Right hindlimb (tissue), 1 donor: Measurements from ENCODE around the gene EML4.

Source experiments
- DNase-seq: peaks from one replicate; pipeline ENCODE4 v3.0.0-alpha.2; 2018

The EML4 gene

DNA sequence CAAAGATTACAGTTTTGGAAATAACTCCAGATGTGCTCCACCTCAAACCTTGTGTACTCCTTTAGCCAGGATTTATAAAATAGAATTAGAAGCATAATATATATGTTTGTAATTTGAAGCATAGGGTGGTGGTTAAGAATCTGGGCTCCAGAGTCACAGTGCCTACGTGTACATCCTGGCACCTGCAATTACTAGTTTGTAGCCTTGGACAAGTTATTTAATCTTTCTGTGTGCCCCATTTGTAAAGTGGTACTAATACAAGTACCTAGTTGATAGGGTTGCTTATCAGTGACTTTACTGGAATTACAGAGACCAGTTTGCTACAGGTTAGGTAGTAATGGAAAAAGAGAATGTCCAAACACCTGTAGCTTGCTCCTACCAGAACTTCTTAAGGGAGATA is 28.6 kb downstream of the EML4 start:
- DNase-seq, result no peak

DNA sequence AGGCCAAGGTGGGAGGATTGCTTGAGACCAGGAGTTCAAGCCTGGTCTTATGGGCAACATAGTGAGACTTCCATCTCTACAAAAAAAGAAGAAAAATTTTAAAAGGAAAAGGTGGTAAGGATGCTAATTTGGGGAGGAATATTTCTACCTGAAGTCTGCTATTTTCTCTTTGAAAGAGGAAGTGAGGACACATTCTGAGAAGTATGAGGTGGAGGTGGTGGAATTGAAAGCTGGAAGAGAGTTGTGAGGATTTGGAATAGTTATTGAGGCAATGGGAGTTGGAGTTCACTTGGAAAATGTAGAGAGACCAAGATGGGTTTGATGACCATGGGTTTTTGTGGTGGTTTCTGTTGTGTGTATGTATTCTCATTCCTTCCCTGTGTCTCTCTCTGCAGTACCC is 29.3 kb downstream of the EML4 start:
- DNase-seq, result no peak

DNA sequence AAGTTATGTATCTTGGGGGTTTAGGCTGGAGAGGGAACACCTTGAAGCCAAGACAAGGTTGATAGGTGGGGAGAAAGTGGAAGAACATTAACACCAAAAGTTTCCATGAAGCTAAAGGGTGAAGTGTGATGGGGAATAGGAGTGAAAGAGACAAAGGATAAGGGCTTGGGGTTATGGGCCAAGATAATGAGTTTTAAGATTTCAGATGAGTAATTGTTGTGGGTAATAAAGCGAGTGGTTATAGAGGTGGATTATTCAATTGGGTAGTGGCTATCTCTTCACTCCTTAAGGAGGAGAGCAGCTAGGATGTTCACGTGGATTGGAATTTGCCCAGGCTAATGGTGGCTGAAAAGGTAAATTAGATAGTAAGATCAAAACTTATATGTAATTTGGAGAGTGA is 29.8 kb downstream of the EML4 start:
- no peak for DNase-seq

DNA sequence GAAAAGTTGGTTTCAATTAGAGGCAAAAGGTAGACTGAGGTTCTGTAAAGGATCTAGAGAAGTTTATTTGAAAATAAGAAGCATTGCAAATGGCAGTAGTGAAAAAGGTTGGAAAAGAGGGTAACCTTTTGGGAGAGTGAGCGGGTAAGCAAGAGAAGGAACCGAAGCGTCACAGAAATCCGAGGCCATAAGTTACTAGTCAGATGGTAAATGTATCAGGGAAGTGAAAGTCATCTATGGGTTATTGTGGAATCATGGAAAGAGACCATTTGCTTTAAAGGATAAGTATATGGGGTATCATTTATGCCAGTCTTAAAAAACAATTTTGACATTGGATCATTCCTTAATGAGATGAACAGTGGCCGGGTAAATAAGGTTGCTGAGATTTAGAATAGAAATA is 30.5 kb downstream of the EML4 start:
- DNase-seq, result no peak

DNA sequence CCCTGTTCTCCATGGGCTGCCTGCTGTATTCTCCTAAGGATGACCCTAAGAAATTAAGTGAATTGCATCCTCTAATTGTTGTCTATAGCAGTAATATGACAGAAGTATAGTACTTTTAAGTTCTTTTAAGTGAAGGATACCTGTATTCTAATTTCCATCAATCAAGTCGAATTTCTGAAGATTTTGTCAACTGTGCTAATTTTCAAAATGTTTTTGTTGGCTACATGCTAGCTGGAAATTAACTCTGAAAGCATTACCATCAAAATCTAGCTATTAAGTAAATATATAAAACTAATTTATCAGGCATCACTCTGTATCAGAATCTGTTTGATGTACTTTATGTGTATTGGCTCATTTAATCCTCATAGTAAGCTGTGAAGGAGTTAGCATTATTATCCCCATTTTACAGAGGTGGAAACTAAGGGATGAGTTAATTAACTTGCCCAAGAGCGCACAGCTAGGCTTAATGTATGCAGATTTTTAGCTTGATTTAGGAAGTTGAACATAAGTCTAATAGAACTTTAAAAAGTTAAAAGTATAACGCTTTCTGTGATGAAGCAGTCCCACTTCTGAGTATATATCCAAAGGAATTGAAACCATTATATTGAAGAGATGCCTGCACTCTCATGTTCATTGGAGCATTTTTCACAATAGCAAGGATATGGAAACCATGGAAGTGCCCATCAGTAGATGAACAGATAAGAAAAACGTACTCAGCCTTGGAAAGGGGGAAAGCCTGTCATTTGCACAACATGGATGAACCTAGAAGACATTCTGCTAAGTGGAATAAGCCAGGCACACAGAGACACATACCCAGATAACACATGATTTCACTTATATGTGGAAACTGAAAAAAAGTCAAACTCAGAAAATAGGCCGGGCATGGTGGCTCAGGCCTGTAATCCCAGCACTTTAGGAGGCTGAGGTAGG is 32.0 kb downstream of the EML4 start:
- no peak for DNase-seq

DNA sequence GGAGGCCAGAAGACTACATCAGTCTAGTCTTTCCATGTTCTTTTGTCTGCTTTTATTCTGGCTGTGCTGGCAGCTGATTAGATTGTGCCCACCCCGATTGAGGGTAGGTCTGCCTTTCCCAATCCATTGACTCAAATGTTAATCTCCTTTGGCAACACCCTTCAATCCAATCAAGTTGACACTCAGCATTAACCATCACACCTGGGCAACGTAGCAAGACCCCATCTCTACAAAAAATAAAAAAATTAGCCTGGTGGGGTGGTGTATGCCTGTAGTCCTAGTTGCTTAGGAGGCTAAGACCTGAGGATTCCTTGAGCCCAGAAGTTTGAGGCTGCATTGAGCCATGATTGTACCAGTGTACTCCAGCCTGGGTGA is 33.5 kb downstream of the EML4 start:
- no peak for DNase-seq

DNA sequence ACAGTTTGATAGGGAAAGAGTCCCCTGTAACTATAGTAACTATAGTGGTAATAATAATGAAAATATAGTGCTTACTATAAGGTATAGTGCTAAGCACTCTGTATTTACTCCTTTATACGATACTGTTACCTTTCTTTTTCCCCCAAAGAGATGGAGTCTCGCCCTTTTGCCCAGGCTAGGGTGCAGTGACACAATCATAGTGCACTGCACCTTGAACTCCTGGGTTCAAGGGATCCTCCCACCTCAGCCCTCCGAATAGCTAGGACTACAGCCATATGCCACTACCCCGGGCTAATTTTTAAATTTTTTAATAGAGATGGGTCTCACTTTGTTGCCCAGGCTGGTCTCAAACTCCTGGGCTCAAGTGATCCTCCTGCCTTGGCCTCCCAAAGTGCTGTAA is 34.6 kb downstream of the EML4 start:
- DNase-seq, result no peak

DNA sequence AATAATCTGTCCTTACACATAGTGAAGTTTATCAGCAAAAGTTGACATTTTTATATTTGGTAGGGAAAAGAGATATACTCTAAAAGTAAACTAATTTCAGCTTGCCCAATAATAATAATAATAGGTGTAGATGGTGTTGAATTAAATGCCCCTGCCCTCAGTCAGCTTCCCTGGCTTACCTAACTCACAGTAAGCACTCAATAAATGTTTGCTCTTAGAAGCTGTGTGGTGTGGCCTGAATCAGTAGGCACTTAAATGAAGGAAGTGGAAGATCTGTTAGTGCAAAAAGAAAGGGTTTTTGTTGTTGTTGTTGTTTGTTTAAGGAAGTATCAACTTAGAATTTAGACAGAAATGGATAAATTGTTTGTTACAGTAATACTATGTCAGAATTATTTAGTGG is 36.2 kb downstream of the EML4 start:
- no peak for DNase-seq

DNA sequence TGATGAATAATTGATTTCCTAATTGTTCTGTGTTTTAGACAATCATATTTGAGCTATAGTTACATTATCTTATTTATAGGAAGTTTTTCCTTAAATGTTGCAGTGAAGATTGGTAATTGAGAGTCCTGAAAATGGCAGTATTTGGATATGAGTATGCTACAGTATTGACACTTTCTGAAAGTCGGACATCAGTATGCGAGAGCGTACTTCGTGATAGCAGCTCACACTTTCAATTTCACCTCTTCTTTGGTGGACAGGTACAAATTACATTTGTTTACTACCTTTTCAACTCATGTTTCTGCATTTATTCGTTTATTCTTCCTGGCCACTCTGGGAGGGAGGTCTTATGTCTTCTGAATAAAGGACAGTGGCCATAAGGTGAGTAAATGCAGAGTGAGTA is 38.7 kb downstream of the EML4 start:
- no peak for DNase-seq

DNA sequence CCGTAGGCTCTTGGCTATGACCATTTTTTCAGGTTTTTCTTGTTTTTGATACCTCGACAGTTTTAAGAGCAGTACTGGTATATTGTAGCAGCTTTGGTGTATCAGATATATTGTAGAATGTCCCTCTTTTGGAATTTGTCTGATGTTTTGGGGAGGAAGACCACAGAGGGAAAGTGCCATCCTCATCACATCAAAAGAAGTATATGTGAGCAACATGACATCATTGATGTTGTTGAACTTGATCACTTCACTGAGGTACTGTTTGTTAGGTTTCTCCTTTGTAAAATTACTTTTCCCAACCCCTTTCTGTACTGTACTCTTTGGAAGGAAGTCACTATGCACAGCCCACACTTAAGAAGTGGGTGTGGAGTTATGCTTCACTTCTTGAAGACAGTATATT is 41.0 kb downstream of the EML4 start:
- DNase-seq, result no peak

DNA sequence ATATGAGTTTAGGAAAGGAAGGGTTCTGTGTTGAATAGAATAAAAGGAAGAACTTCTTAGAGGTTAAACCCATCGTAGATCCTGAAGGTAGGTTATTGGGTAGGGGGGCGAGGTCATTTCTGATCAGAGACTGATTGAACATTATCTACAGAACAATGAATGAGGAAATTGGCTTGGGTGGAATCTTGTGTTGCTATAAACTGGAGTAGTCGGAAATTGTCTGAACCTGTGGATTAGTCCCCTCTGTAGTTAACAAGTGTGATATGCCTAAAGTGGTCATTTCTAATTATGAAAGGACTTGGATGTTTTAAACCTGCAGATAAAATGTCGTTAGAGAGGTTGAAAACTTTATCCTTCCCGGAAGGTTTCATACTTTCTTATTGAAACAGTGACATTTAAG is 42.1 kb downstream of the EML4 start:
- no peak for DNase-seq

DNA sequence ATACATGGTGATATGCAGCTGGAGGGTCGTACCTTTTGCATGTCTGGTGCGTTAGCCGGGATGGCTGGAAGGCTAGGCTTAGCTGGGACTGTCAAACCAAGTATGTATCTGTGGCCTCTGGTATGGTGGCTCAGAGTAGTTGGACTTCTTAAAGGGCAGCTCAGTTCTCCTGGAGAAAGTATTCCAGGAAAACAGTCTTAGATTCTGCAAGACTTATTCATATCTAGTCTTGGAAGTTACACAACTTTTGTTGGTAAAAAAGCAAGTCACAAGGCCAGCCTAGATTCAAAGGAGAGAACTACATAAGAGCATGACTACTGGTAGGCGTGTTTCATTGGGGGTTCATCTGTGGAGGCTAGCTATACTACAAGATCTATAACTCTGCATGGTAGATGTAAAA is 45.5 kb downstream of the EML4 start:
- DNase-seq, result no peak

DNA sequence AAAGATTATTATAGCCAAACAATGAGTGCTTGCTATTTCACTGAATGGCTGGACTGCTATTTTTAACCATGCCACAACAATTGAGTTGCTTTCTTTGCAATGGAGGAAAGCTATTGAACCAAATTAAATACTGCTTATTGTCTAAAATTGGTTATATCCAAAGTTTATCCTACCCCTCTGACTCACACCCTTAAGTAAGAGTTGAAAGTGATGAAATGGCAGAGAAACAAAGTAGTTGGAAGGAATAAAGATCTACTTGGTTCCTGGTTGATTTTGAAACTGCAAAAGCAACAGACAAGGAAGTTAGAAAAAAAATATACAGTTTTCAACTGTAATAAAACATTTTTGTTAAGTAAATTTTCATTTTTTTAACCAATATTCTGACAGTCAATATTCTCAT is 47.5 kb downstream of the EML4 start:
- DNase-seq, result no peak

DNA sequence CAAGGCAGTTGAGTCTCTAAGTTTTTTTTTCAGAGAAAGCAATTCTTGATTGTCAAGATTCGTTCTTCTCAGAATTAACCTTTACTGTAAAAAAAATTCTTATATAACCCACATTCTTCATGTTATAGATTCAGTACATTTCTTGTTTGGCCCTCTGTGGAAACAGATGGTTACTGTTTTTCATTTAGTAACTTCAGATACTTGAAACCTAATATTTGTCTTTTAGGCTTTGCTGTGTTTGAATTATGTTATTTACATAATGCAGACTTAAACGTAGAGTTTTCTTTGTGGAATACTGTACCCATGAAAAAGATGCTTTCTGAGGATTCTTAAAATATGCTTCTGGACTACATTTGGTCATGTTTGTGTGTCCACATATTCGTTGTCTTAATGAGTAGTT is 48.2 kb downstream of the EML4 start:
- DNase-seq, result no peak

DNA sequence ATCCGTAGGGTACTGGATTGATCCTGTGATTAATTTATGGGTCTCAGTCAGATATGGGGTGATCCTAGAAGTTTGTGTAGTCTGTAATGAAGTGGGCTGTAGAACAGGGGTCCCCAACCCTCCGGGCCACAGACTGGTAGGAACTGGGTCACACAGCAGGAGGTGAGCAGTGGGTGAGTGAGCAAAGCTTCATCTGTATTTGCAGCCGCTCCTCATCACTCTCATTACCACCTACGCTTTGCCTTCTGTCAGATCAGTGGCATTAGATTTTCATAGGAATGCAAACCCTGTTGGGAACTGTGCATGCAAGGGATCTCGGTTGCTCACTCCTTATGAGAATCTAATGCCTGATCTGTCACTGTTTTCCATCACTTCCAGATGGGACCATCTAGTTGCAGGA is 48.8 kb downstream of the EML4 start:
- no peak for DNase-seq

DNA sequence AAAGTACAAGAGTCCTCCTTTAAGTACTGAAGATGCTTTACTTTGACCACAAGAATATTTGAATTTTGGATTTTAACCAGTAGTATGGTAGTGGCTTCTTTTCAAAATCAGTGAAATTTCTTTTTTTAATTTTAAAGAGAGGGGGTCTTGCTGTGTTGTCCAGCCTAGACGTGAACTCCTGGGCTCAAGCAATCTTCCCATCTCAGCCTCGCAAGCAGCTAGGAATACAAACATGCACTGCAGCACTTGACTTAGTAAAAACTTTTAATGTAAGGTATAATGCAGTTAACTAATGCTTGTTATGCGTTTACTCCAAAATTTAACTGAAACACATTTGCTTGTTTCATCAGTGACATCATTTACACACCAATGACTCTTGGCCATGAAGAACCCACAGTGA is 49.6 kb downstream of the EML4 start:
- no peak for DNase-seq

DNA sequence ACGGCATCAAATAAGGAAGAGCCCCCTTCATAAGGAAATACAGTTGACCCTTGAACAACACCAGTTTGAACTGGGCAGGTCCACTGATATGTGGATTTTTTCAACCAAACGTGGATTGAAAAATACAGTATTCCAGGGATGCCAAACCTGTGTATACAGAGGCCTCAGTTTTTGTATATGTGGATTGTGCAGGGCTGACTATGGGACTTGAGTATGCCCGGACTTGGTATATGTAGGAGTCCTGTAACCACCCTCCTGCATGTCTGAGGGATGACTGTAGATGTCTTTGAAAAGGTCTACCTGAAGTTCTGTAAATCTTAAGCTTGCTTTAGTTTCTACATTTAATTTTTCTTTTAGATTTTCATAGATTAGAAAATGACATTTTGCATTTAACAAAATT is 50.0 kb downstream of the EML4 start:
- no peak for DNase-seq

DNA sequence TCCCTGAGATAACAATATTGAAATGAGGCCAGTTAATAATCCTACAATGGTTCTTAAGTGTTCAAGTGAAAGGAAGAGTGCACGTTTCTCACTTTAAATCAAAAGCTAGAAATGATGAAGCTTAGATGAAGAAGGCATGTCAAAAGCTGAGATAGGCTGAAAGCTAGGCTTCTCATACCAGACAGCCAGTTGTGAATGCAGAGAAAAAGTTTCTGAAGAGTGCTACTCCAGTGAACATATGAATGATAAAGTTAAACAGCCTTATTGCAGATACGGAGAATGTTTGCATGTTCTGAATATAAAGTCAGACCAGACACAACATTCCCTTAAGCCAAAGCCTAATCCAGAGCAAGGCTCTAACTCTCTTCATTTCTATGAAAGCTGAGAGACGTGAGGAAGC is 51.4 kb downstream of the EML4 start:
- DNase-seq, result no peak

DNA sequence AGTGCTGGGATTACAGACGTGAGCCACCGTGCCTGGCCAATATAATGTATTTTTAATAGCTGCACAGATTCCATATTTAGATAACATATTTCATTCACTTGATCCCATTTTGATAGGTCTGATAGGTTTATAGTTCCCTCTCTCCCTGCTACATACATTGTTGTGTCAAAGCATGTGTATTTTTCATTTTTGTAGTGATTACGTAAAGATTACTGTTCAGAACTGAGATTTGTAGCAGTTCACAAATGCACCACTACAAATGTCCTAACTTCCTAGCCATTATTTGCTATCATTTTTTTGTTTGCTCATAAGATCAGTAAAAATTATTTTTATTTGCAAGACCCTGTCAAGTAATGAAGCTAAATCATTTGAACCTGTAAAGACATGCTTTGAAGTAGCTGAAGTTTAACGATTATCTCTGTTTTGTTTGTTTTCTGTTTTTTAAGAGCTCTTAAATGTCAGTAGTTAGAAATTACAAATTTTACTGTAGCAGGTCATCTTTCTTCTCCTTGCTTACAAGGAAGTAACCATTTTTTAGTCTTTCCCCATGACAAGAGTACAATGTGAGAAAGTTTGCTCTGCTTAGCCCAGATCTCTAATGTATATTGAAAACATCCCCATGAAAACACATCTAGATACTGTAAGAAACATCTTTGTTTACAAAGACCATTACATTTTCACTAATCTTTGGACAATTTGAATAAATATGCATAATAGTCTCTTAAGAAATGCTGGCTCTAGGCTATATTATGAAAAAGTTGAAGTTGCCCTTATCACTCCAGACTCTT is 54.1 kb downstream of the EML4 start:
- DNase-seq, result no peak

DNA sequence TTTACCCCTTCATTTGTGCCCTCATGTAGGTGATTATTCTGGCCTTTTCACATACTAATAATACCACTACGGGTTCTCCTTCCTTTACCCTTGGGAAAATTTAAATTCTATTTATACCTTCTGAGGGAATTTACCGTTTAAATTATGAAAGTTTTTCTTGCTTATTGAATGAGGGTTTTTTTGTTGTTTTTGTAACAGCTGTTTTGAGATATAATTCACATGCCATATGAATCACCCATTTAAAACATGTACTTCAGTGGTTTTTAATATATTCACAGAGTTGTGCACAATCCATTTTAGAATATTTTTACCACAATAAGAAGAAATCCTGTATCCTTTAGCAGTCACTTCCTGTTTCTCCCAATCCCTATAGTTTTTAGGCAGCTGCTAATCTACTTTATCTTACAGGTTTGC is 54.7 kb downstream of the EML4 start:
- no peak for DNase-seq

DNA sequence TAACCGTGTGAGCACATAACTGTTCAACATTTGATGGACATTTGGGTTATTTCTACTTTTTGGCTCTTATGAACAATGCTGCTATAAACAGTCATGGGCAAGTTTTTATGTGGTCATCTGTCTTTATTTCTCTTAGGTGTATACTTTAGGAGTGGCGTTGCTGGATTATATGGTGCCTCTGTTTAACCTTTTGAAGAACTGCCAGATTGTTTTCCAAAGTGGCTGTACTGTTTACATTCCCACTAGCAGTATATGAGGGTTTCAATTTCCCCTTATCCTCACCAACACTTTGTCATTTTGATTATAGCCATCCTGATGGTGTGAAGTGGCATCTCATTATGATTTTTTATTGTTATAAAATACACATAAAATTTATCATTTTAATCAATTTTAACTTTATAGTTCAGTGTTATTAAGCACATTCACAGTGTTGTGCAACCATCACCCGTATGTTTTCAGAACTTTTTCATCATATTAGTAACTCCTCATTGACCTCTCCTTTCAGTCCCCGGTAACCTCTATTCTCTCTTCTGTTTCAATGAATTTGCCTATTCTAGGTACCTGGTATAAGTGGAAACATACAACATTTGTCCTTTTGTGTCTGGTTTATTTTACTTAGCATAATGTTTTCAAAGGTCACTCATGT is 55.4 kb downstream of the EML4 start:
- DNase-seq, result no peak

DNA sequence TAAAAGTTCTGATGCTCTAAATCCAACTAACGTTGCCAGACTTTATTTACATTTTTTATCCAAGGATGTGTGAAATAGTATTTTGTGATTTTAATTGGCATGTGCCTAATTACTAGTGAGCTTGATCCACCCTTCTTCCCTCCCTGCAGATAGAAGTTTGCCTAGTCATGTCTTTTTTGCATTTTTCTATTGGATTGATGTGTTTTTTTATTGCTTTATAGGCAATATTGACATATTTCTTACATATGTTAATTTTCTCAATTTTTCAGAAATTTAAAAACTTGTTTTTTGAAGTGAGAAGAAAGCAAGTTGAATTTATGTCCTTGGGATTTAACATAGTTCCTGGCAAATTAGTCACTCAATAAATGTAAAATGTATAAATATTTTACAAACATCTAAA is 56.4 kb downstream of the EML4 start:
- DNase-seq, result no peak

DNA sequence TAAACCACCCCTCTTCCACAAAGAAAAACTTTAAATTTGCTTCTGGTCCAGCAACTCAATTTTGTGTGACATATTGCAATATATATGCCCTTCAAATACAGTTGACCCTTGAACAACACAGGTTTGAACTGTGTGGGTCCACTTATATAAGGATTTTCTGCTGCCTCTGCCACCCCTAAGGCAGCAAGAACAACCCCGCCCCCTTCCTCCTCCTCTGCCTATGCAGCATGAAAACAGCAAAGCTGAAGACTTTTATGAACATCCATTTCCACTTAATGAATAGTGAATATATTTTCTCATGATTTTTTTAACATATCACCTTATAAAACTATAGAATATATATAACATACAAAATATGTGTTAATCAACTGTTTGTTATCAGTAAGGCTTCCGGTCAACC is 58.3 kb downstream of the EML4 start:
- DNase-seq, result no peak

DNA sequence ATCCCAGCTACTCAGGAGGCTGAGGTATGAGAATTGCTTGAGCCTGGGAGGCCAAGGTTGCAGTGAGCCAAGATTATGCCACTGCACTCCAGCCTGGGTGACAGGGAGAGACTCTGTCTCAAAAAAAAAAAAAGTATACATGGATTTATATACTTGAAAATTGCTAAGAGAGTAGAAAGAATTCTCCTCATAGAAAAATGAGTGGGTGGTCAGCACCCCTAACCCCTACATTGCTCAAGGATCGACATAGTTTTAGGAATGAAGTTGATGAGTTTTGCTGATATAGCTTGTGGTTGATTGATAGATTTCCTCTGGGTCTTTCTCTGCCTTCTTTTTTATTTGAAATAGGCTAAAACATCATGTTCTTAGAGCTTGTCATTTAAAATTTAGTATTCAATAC is 58.9 kb downstream of the EML4 start:
- DNase-seq, result no peak
